SU-DHL-6 (cell line): Measurements from ENCODE around the gene SPINT2.

ENCODE experiments used
- H2AFZ ChIP-seq: fragments of 200-600 bp; sonication (generic); 2 replicates; pipeline ENCODE4 v1.6.1; 2014; ENCODE audit warnings: low read depth, mild to moderate bottlenecking, moderate library complexity, mixed read lengths, antibody characterized with exemption, low read length; ENCODE audit not compliant: severe bottlenecking
- H3F3A ChIP-seq: fragments of 200-600 bp; shearing (Covaris generic); 2 replicates; pipeline ENCODE4 v1.6.0; 2016; ENCODE audit warnings: antibody characterized with exemption, mild to moderate bottlenecking; ENCODE audit not compliant: insufficient read depth
- H3K27ac ChIP-seq: fragments of 200-600 bp; sonication (generic); 2 replicates; pipeline ENCODE4 v1.5.1; 2016; ENCODE audit warnings: low read depth, mild to moderate bottlenecking, low read length, moderate library complexity, mixed read lengths
- H3K27me3 ChIP-seq: fragments of 200-600 bp; sonication (generic), shearing (Covaris generic); 2 replicates; pipeline ENCODE4 v1.6.0; 2014; ENCODE audit warnings: mild to moderate bottlenecking, low read length
- H3K36me3 ChIP-seq: fragments of 200-600 bp; sonication (generic); 2 replicates; pipeline ENCODE4 v1.6.1; 2014; ENCODE audit warnings: mild to moderate bottlenecking, low read length, mixed read lengths
- H3K4me2 ChIP-seq: fragments of 300-600, 200-600 bp; shearing (Covaris generic), sonication (generic); 2 replicates; pipeline ENCODE4 v1.6.0; 2014; ENCODE audit warnings: low read length, low read depth, mild to moderate bottlenecking; ENCODE audit not compliant: poor library complexity, severe bottlenecking
- H3K4me3 ChIP-seq: fragments of 200-600 bp; sonication (generic); 2 replicates; pipeline ENCODE4 v1.5.1; 2014; ENCODE audit warnings: antibody characterized with exemption, low read length, mild to moderate bottlenecking, mixed read lengths; ENCODE audit not compliant: insufficient read depth, poor library complexity, severe bottlenecking
- H3K79me2 ChIP-seq: fragments of 200-600 bp; sonication (generic); 2 replicates; pipeline ENCODE4 v1.6.1; 2014; ENCODE audit warnings: mild to moderate bottlenecking, low read length, moderate library complexity; ENCODE audit not compliant: insufficient read depth
- H3K9ac ChIP-seq: fragments of 200-600 bp; sonication (generic); 2 replicates; pipeline ENCODE4 v1.7.0; 2014; ENCODE audit warnings: mild to moderate bottlenecking, low read length
- H3K9me2 ChIP-seq: fragments of 200-600 bp; sonication (generic); replicated peaks from 2 replicates; pipeline ENCODE4 v1.6.1; 2014; ENCODE audit warnings: low read length; ENCODE audit not compliant: insufficient read depth
- H3K9me3 ChIP-seq: fragments of 200-600 bp; sonication (generic); 2 replicates; pipeline ENCODE4 v1.6.1; 2014; ENCODE audit warnings: low read length, mixed read lengths; ENCODE audit not compliant: insufficient read depth
- H4K20me1 ChIP-seq: fragments of 200-600 bp; sonication (generic); 2 replicates; pipeline ENCODE4 v1.6.1; 2014; ENCODE audit warnings: low read depth, mild to moderate bottlenecking, antibody characterized with exemption, low read length, moderate library complexity, mixed read lengths
- EZH2phosphoT487 ChIP-seq: fragments of 200-600 bp; sonication (generic), shearing (Covaris generic); conservative IDR thresholded peaks from 2 replicates; pipeline ENCODE4 v1.6.1; 2018; ENCODE audit warnings: mild to moderate bottlenecking, antibody characterized with exemption, low read length, moderate library complexity, mixed read lengths
- TF ChIP-seq, protein P1 (sequence below): fragments of 200-600 bp; sonication (generic); IDR thresholded peaks from one replicate; pipeline ENCODE4 v1.5.1; 2017; ENCODE audit warnings: antibody characterized with exemption, mild to moderate bottlenecking, low read length, moderate library complexity; ENCODE audit not compliant: insufficient read depth, poor library complexity, severe bottlenecking

SPINT2 gene

DNA sequence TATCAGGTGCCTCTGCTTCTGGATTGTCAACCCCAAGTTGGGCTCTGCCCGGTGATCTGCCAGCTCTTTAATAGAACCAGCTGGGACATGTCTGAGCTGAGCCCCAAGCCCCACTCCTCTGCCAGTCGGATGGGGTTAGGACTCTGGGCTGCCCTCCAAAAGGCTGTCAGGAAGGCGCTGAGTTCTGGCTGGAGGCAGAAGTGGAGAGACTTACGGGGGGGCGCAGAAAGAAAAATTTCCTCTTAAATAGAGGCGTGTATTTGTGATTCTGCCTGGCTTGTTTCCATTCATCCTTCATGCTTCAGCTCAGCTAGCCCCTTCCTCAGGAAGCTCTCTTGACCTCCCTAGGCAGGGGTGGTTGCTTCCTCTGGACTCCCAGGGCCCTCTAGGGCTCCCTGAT, 54.3 kb downstream of the SPINT2 start:
- H3K4me2 ChIP-seq: no peak overlapping the region
- no peak overlapping the region for H2AFZ ChIP-seq
- H3K27ac ChIP-seq: no peak overlapping the region
- 0 out of 2 replicates have a peak, but pooled peaks cover 5% of the 10 kb centered on the region for H3K79me2 ChIP-seq
- peaks cover 3% of the 10 kb centered on the region; the same call in 1 of the 2 replicates for H3F3A ChIP-seq
- TF ChIP-seq, protein P1, sequence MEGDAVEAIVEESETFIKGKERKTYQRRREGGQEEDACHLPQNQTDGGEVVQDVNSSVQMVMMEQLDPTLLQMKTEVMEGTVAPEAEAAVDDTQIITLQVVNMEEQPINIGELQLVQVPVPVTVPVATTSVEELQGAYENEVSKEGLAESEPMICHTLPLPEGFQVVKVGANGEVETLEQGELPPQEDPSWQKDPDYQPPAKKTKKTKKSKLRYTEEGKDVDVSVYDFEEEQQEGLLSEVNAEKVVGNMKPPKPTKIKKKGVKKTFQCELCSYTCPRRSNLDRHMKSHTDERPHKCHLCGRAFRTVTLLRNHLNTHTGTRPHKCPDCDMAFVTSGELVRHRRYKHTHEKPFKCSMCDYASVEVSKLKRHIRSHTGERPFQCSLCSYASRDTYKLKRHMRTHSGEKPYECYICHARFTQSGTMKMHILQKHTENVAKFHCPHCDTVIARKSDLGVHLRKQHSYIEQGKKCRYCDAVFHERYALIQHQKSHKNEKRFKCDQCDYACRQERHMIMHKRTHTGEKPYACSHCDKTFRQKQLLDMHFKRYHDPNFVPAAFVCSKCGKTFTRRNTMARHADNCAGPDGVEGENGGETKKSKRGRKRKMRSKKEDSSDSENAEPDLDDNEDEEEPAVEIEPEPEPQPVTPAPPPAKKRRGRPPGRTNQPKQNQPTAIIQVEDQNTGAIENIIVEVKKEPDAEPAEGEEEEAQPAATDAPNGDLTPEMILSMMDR: no peak
- no peak for TF ChIP-seq EZH2phosphoT487
- no peaks in the 10 kb centered on the region for H3K9me2 ChIP-seq
- no peak overlapping the region for H3K9ac ChIP-seq
- no peaks in the 10 kb centered on the region for H4K20me1 ChIP-seq
- H3K27me3 ChIP-seq: no peaks in the 10 kb centered on the region
- no peak overlapping the region for H3K4me3 ChIP-seq
- H3K36me3 ChIP-seq: no peaks in the 10 kb centered on the region
- no peaks in the 10 kb centered on the region for H3K9me3 ChIP-seq

DNA sequence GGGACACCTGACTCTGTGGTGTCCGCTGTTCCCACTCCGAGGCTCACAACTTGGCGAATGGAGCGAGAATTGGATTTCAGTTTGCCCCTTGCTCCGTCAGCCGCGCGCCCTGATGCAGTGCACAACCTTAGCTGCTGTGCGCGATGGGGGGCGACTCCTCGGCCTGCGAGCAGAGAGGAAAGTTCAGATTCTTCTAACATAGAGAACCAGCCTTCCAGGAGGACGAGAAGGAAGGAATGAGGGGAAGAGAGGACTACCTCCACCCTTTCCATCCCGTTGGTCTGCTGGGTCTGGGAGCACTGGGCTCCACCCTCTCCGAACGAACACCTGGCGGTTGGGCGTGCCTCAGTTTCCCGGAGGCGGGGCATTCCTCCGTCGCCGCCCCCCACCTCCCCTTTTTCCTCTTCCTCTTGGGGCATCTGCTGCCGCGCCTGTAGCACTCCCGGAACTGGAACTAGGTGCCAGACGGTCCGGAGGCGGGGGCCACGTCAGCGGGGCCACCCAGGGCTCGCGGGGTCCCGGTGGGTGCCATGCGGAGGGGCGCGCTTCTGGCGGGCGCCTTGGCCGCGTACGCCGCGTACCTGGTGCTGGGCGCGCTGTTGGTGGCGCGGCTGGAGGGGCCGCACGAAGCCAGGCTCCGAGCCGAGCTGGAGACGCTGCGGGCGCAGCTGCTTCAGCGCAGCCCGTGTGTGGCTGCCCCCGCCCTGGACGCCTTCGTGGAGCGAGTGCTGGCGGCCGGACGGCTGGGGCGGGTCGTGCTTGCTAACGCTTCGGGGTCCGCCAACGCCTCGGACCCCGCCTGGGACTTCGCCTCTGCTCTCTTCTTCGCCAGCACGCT, 55.3 kb downstream of the SPINT2 start, which contains the start of gene KCNK6:
Gene KCNK6 (plus strand): TSS at position 425 of the 838 bp plus-strand sequence. CDS start 106 bp downstream, at position 531.
- Histone ChIP-seq H3K9me3 (no peaks in the 10 kb centered on the region), H3K9me2 (no peaks in the 10 kb centered on the region), H3K27me3 (no peaks in the 10 kb centered on the region), H3K27ac (no peak within 1 kb of the TSS), H3K4me2 (peak within 1 kb of the TSS; percentile 63), H4K20me1 (no peaks in the 10 kb centered on the region), H2AFZ (peak within 1 kb of the TSS; percentile 72), H3K36me3 (no peaks in the 10 kb centered on the region), H3K9ac (peak within 1 kb of the TSS; percentile 52), H3K4me3 (peak within 1 kb of the TSS; percentile 46), H3F3A (peaks cover 3% of the 10 kb centered on the region; the same call in 1 of the 2 replicates), H3K79me2 (0 out of 2 replicates have a peak, but pooled peaks cover 4% of the 10 kb centered on the region)
- TF ChIP-seq EZH2phosphoT487: no peak
- TF ChIP-seq, protein P1: no peak

DNA sequence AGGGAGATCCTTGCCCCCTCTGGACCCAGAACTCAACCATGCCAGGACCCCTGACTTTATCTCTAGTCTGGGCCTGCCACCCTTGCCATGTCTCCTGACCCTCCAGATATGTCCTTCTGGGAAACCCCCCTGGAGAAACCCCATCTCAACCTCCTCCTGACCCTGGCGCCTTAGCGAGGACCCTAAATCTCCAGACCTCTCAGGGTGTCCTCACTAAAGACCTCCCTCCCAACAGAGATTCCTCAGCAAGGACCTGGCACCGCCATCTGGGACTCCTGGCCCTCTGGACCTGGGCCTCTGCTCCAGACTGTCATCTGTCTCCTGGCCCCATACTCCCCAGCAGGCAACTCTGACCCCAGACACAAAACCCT, 56.6 kb downstream of the SPINT2 start:
- H3F3A ChIP-seq: no peaks in the 10 kb centered on the region
- no peaks in the 10 kb centered on the region for H3K9me2 ChIP-seq
- H3K27ac ChIP-seq: no peak overlapping the region
- no peaks in the 10 kb centered on the region for H3K27me3 ChIP-seq
- no peaks in the 10 kb centered on the region for H3K36me3 ChIP-seq
- no peaks in the 10 kb centered on the region for H3K9me3 ChIP-seq
- no peak overlapping the region for H3K4me3 ChIP-seq
- no peak overlapping the region for H3K9ac ChIP-seq
- no peak overlapping the region for H3K4me2 ChIP-seq
- H3K79me2 ChIP-seq: no peaks in the 10 kb centered on the region
- no peaks in the 10 kb centered on the region for H4K20me1 ChIP-seq
- no peak for TF ChIP-seq EZH2phosphoT487
- TF ChIP-seq, protein P1: no peak
- no peak overlapping the region for H2AFZ ChIP-seq
